ENCODE data around the gene COL28A1.

The COL28A1 gene

DNA sequence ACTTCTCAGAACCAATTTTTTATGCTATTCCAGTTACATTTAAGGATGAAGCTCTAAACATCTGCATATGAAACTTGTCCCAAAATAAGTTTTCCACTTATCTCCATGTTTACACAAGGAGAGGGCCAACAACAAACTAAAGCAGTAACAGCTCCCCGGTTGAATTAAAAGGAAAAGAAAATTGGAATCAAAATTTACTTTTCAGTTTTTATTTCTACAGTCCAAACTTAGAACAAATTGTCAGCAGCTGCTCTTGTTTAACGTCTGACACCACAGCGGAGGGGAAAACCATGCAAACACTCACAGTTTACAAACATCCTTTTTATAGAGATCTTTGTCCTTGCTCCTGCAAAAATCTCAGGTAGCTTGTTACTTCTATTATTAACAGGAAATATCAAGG, 101.3 kb downstream of the COL28A1 start:
- no peak for DNase-seq (ENCODE audit: low read depth)
- no peak overlapping the region for H3K4me3 ChIP-seq (ENCODE audit: low read depth, low read length)
- TF ChIP-seq, protein P1, sequence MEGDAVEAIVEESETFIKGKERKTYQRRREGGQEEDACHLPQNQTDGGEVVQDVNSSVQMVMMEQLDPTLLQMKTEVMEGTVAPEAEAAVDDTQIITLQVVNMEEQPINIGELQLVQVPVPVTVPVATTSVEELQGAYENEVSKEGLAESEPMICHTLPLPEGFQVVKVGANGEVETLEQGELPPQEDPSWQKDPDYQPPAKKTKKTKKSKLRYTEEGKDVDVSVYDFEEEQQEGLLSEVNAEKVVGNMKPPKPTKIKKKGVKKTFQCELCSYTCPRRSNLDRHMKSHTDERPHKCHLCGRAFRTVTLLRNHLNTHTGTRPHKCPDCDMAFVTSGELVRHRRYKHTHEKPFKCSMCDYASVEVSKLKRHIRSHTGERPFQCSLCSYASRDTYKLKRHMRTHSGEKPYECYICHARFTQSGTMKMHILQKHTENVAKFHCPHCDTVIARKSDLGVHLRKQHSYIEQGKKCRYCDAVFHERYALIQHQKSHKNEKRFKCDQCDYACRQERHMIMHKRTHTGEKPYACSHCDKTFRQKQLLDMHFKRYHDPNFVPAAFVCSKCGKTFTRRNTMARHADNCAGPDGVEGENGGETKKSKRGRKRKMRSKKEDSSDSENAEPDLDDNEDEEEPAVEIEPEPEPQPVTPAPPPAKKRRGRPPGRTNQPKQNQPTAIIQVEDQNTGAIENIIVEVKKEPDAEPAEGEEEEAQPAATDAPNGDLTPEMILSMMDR (IDR thresholded peaks at IDR 0.05; ENCODE audit: insufficient read depth, low read depth, low read length, missing control alignments) = no peak

DNA sequence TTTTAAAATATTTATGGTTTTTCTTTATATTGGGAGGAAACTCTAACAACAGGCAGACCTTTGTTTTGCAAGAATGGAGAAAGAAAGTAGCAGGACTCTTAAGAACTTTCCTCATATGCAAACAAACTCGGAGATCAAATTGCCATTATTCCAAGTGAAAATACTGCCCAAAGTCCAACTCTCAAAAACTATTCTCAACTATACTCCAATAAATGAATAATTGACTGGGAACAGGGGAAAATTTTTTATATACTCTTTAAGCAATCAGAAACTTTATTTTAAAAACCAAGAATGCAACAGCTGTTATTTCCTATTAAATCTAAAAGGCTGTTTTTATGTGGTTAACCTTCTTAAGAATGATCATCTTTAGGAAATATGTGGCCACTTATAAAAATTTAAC, 101.9 kb downstream of the COL28A1 start:
- DNase-seq (ENCODE audit: low read depth) = no peak
- TF ChIP-seq, protein P1 (IDR thresholded peaks at IDR 0.05; ENCODE audit: insufficient read depth, low read depth, low read length, missing control alignments) = no peak
- H3K4me3 ChIP-seq (ENCODE audit: low read depth, low read length) = no peak overlapping the region

DNA sequence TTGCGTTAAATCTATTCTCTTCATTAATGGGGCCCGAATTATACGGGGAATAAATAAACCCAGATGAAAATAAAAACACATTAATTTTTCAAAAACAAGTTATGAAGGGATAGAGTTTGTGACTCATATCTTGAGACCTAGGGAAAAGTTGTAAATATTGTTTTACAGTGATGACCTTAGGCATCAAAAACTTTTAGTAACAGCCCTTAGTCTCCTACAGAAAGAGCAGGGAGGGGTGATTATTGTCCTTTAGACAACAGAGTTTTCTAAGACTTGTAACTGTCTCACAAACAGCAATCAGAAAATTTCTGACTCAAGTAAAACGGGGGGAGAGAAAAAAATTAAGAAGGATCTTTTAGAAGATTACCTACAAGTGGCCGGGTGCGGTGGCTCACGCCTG, 102.7 kb downstream of the COL28A1 start:
- TF ChIP-seq, protein P1 (IDR thresholded peaks at IDR 0.05; ENCODE audit: insufficient read depth, low read depth, low read length, missing control alignments) = no peak
- no peak for DNase-seq (ENCODE audit: low read depth)

DNA sequence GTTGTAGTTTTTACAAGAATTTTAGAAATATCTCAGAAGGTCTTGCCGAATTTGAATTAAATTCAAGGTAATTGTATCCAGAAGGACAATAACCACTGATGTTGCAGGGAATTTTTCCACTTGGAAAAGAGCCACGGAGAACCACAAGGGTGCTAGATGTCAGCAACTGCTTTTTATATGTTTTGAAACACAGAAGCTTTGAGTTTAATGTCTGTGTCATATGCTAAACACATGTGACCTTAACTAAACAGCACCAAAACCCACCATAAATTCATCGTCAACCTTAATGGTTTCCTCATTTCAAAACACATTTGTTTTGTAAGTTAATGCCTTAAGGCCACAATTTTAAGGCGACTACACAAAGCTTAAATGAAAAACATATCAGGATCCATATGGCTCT, 106.9 kb downstream of the COL28A1 start:
- TF ChIP-seq, protein P1 (IDR thresholded peaks at IDR 0.05; ENCODE audit: insufficient read depth, low read depth, low read length, missing control alignments) = no peak
- no peak overlapping the region for H3K4me3 ChIP-seq (ENCODE audit: low read depth, low read length)
- no peak for DNase-seq (ENCODE audit: low read depth)

More for the DNA sequence above, 102.7 kb downstream of the COL28A1 start:
- no peak overlapping the region for H3K4me3 ChIP-seq (ENCODE audit: low read depth, low read length)

DNA sequence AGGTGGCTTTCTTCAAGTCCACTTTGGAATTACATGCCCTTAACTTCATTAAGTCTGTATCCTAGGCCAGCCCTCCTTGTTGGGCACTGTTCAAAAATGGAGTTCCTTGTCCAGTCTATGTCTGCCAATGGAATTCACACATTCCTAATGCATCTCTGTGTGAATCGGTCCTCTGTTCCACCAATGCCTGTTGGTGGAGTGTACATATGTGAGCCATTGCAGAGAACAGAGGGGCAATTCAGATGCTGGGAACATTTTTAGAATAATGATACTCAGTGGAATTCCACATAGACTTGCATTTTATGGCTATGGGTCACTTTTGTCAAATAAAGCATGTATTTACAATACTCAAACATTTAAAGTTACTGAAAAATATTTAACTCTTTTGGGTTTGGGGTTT, 108.3 kb downstream of the COL28A1 start:
- H3K4me3 ChIP-seq (ENCODE audit: low read depth, low read length) = no peak overlapping the region
- TF ChIP-seq, protein P1 (IDR thresholded peaks at IDR 0.05; ENCODE audit: insufficient read depth, low read depth, low read length, missing control alignments) = no peak
- no peak for DNase-seq (ENCODE audit: low read depth)

DNA sequence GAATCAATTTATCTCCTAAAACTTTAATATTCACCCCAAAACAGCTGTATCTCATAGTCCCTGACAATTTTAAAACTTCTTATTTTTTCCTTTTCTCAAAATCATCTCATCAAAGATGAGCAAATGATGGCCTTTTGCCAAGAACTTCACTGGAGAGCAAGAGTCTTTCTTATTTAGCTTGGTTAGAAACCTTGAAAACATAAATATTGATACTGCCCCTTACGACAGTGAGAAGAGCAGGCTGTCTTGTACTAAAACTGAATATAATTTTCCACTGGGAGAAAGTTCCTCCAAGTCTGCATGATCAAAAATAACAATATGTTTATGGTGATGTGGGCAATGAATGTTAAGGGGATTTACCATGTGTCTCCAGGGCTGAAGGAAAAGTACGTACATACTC, 109.0 kb downstream of the COL28A1 start:
- H3K4me3 ChIP-seq (ENCODE audit: low read depth, low read length) = no peak overlapping the region
- TF ChIP-seq, protein P1 (IDR thresholded peaks at IDR 0.05; ENCODE audit: insufficient read depth, low read depth, low read length, missing control alignments) = no peak
- DNase-seq (ENCODE audit: low read depth) = no peak

DNA sequence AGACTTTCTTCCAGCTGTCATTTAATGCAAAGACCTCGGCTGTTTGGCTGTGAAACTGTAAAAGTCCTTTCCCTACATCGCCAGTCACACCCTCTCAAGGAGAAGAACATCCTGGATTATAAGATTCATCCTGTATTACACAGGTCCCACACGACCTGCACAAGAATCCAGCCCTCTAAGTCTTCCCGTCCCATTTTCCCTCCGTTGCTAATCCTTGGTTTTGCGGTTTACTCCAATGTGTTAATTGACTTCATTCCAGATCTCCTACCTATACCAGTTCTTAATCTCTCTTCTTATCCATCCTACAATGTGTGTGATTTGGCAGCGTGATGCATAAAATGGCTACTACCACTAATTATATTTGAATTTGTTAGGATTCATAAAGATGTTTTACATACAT, 110.4 kb downstream of the COL28A1 start:
- H3K4me3 ChIP-seq (ENCODE audit: low read depth, low read length) = no peak overlapping the region
- TF ChIP-seq, protein P1 (IDR thresholded peaks at IDR 0.05; ENCODE audit: insufficient read depth, low read depth, low read length, missing control alignments) = no peak
- no peak for DNase-seq (ENCODE audit: low read depth)
